ENCODE measurements around the gene JMJD6.

JMJD6 gene

GRCh38 chr17:76757256-76757655 is 30.9 kb upstream of the JMJD6 start:
- TF ChIP-seq REST (IDR thresholded peaks at IDR 0.05; ENCODE audit: insufficient read depth in 1 of 2, low read depth in 2 of 2, low read length in 2 of 2): no peak
- no peak for TF ChIP-seq TAF1 (IDR thresholded peaks at IDR 0.05; ENCODE audit: borderline replicate concordance, insufficient read depth, low read length)
- no peak for TF ChIP-seq SIN3A (IDR thresholded peaks at IDR 0.05; ENCODE audit: borderline replicate concordance, insufficient read depth, low read length)
- TF ChIP-seq FOXP2 (optimal IDR thresholded peaks at IDR 0.05; ENCODE audit: borderline replicate concordance, extremely low read depth, extremely low read length, insufficient read depth): no peak

- no peak for TF ChIP-seq FOXP2 (optimal IDR thresholded peaks at IDR 0.05; ENCODE audit: borderline replicate concordance, extremely low read depth, extremely low read length, insufficient read depth)
These were observed 28.9 kb upstream of the JMJD6 start for GRCh38 chr17:76755285-76755684.

DNA sequence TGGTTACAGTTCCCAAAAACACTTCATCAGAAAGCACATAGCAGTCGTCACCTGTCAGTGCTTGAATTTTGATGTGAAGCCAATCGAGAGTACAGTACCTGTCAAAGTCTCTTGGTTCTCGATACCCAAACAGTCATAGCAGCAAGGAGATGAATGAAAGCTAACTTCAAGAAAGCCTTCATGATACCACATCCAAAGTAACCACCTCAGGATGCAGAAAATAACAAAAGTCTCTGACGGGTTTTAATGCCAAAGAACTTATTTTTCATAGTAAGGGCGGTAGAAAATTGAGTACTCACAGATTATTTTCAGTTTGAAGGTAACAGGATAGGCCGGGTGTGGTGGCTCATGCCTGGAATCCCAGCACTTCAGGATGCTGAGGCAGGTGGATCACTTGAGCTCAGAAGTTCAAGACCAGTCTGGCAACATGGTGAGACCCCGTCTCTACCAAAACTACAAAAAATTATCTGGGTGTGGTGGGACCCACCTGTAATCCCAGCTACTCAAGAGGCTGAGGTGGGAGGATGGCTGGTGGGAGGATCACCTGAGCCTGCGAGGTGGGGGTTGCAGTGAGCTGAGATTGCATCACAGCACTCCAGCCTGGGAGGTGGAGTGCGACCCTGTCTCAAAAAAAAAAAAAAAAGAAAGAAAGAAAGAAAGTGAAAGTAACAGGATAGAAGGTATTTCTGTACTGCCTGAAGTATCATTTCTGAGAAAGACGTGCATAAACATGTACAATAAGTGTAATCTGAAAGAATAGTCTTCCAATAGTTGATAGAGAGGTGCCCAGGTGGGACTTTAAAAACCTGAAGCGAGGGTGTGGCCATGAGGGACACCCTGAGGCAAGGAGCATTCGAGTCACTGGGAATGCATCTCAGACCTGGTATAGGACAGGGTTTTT is 26.9 kb upstream of the JMJD6 start:
- TF ChIP-seq FOXP2 (optimal IDR thresholded peaks at IDR 0.05; ENCODE audit: borderline replicate concordance, extremely low read depth, extremely low read length, insufficient read depth): no peak
- TF ChIP-seq TAF1 (IDR thresholded peaks at IDR 0.05; ENCODE audit: borderline replicate concordance, insufficient read depth, low read length): no peak
- no peak for TF ChIP-seq SIN3A (IDR thresholded peaks at IDR 0.05; ENCODE audit: borderline replicate concordance, insufficient read depth, low read length)
- TF ChIP-seq REST (IDR thresholded peaks at IDR 0.05; ENCODE audit: insufficient read depth in 1 of 2, low read depth in 2 of 2, low read length in 2 of 2): no peak
- TF ChIP-seq POLR2AphosphoS5 (IDR thresholded peaks at IDR 0.05; ENCODE audit: low read depth, low read length): no peak

DNA sequence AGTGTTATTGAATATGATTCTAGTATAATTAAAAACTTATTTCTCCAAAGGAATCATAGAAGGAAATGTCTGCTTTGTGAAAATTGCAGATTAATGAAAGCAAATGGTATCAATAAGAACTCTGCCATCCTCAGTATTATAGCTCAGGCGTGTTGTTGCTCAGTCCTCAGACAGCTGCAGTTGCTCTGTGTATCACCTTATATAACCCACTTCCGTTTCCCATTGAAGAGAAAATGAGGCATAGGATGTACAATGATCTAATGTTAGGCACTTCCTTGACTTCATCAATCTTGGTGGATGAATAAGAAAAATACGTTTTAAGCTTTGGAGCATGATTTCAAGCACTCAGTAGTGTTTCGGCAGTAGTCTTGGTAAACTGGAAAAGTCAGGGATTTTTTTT is 25.6 kb upstream of the JMJD6 start:
- TF ChIP-seq POLR2AphosphoS5 (IDR thresholded peaks at IDR 0.05; ENCODE audit: low read depth, low read length): no peak
- TF ChIP-seq TAF1 (IDR thresholded peaks at IDR 0.05; ENCODE audit: borderline replicate concordance, insufficient read depth, low read length): no peak
- TF ChIP-seq REST (IDR thresholded peaks at IDR 0.05; ENCODE audit: insufficient read depth in 1 of 2, low read depth in 2 of 2, low read length in 2 of 2): no peak
- no peak for TF ChIP-seq FOXP2 (optimal IDR thresholded peaks at IDR 0.05; ENCODE audit: borderline replicate concordance, extremely low read depth, extremely low read length, insufficient read depth)
- no peak for TF ChIP-seq SIN3A (IDR thresholded peaks at IDR 0.05; ENCODE audit: borderline replicate concordance, insufficient read depth, low read length)

DNA sequence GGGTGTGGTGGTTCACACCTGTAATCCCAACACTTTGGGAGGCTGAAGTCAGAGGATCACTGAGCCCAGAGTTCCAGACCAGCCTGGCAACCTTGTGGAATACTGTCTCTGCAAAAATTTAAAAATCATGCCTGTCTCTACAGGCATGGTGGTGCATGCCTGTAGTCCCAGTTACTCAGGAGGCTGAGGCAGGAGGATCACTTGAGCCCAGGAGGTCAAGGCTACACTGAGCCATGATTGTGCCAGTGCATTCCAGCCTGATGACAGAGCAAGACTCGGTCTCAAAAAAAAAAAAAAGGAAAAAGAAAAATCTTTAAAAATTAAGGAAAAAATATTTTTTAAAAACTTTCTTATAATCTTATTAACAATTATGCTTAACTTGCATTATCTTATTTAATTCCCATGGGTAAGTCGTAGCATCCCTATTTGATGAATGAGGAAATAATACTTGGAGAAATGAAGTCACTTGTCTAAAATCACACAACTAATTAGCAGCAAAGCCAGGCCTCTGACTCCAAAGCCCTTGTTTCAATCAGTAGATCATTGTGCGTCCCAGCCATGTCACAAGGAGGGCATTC is 25.1 kb upstream of the JMJD6 start:
- TF ChIP-seq SIN3A (IDR thresholded peaks at IDR 0.05; ENCODE audit: borderline replicate concordance, insufficient read depth, low read length) (no peak), FOXP2 (optimal IDR thresholded peaks at IDR 0.05; ENCODE audit: borderline replicate concordance, extremely low read depth, extremely low read length, insufficient read depth) (no peak), POLR2AphosphoS5 (IDR thresholded peaks at IDR 0.05; ENCODE audit: low read depth, low read length) (no peak), TAF1 (IDR thresholded peaks at IDR 0.05; ENCODE audit: borderline replicate concordance, insufficient read depth, low read length) (no peak), REST (IDR thresholded peaks at IDR 0.05; ENCODE audit: insufficient read depth in 1 of 2, low read depth in 2 of 2, low read length in 2 of 2) (no peak)
